BLaER1 treated with 17β-estradiol and CSF1 and Interleukin-3, amounts not matched to agents 10 nM and 100 nM (cell line): ENCODE measurements around the gene RHOJ.
A peak's percentile ranks its signal among the peaks of the same experiment; 100 is the strongest.

Experiments used
- H3K27ac ChIP-seq, 11 experiments: shearing (Covaris generic); formaldehyde crosslinking; 2 replicates each; pipeline ENCODE4 v1.8.1; 2022
- H3K27me3 ChIP-seq, 11 experiments: shearing (Covaris generic); formaldehyde crosslinking; 2 replicates each; pipeline ENCODE4 v1.8.1; 2022
- H3K36me3 ChIP-seq, 11 experiments: shearing (Covaris generic); formaldehyde crosslinking; 2 replicates each; pipeline ENCODE4 v1.8.1; 2022
- H3K4me1 ChIP-seq, 10 experiments: shearing (Covaris generic); formaldehyde crosslinking; 2 replicates each; pipeline ENCODE4 v1.8.1; 2022
- H3K4me2 ChIP-seq, 11 experiments: shearing (Covaris generic); formaldehyde crosslinking; 2 replicates each; pipeline ENCODE4 v1.8.1; 2022
- H3K4me3 ChIP-seq, 10 experiments: shearing (Covaris generic); formaldehyde crosslinking; 2 replicates each; pipeline ENCODE4 v1.8.1; 2022
- H3K9ac ChIP-seq, 11 experiments: shearing (Covaris generic); formaldehyde crosslinking; 2 replicates each; pipeline ENCODE4 v1.8.1; 2022
- H3K9me3 ChIP-seq, 11 experiments: shearing (Covaris generic); formaldehyde crosslinking; replicated peaks in 1 of 11; 2 replicates each; pipeline ENCODE4 v1.8.1; 2022
- H4K20me1 ChIP-seq, 11 experiments: shearing (Covaris generic); formaldehyde crosslinking; 2 replicates each; pipeline ENCODE4 v1.8.1; 2022
- Cebpa-rat ChIP-seq, 11 experiments: shearing (Covaris generic); IDR thresholded peaks; 2 replicates each; pipeline ENCODE4 v1.8.1; 2022

The RHOJ gene

DNA sequence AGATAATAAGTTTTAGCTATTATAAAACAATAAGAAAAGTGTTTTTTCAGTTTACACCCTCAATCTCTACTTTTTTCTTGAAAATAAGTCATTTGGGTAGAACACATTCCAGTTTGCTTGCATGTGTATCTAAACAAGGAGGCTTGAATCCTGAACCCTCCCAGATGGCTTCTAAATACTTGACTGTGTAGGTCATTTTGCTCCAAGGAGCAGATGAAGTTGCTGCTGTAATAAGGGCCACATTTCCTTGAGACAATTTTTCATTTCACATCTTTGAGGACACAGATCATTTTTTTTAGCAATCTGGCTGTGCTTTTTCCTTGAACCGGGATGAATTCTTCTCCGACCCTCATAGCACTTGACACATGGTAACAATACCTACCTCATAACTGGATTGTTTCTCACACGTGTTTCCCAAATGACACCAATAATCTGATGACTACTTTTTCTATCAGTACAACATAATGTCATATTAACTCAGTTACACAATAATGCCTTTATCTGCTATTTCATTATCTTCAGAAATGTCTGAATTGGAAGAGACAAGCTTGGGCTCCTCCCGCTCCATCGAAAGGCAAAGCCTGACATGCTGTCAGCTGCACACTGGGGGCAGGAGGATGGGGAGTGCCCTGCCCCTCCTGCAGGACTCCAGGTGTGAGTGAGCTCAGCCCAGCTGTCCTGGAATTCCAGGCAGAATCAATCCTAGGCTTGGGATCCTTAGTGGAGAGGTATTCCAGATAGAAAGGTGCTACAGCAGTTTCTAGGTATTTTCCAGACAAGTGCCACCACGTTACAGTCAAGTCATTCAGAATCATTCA is 83.6 kb downstream of the RHOJ start:
- no peak overlapping the region for H3K4me3 ChIP-seq
- no peak overlapping the region for H3K4me2 ChIP-seq
- H3K27me3 ChIP-seq = no peaks in the 10 kb centered on the region
- peaks cover 0 to under 1% (median 0%) of the 10 kb centered on the region in 10 experiments; a peak in 4 of 20 replicates for H3K4me1 ChIP-seq
- H3K36me3 ChIP-seq = no peaks in the 10 kb centered on the region
- no peaks in the 10 kb centered on the region for H4K20me1 ChIP-seq
- 0 out of 22 replicates have a peak, but pooled peaks of 1 of the 11 experiments have one; percentile 16 for TF ChIP-seq Cebpa-rat (IDR thresholded peaks at IDR 0.05)
- H3K27ac ChIP-seq = no peak overlapping the region
- H3K9ac ChIP-seq = no peak overlapping the region
- H3K9me3 ChIP-seq = no peaks in the 10 kb centered on the region

DNA sequence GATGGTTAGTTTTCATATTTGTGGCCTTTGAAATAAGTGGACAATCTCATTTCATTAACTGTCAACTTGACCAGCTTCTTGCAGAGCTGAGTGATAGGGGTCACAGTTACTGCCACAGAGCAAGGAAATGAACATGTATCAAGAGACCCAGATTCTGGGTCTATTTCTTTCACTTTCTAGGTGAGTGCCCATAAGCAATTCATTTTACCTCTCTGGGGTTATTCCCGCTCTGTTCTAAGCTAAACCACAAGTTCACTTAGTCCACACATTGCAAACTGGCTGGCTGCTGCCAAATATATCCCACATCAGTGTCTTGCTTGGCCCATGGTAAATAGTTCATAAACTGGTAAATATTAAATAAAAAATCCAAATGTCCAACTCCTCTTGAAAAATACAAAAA is 84.6 kb downstream of the RHOJ start:
- H3K4me1 ChIP-seq = peaks cover 0 to 10% (median 5%) of the 10 kb centered on the region in 10 experiments; a peak in 7 of 20 replicates
- no peak overlapping the region for H3K9ac ChIP-seq
- H3K27ac ChIP-seq = no peak overlapping the region
- no peak overlapping the region for H3K4me2 ChIP-seq
- H3K27me3 ChIP-seq = no peaks in the 10 kb centered on the region
- no peaks in the 10 kb centered on the region for H3K36me3 ChIP-seq
- no peak overlapping the region for H3K4me3 ChIP-seq
- peaks cover 0 to 4% (median 0%) of the 10 kb centered on the region in 11 experiments; a peak in 1 of 22 replicates for H3K9me3 ChIP-seq
- TF ChIP-seq Cebpa-rat (IDR thresholded peaks at IDR 0.05) = no peak
- H4K20me1 ChIP-seq = no peaks in the 10 kb centered on the region

DNA sequence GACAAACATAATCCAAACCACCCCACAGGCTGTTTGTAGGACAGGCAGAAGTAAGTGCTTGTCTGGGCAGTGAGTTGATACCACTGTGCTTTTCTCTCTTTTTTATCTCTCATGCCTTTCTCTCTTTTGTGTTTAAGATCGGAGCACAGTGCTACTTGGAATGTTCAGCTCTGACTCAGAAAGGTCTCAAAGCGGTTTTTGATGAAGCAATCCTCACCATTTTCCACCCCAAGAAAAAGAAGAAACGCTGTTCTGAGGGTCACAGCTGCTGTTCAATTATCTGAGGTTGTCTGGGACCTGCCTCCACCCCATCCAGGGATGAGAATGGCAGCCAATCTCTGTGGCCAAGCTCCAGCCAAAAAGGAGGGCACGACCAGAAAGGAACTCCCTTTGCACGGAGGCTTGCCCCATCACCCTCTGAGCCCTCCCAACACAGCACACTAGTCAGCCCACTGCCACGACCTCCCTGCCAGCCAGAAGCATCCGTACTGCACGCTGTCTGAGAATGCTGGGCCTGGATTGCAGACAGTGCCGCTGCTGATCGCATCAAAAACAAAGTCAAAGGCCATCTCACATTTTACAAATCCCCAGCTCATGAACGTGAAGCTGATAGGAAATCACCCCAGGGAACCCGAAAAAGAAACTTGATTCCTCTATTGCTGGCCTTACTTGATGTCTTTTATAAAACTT is 86.6 kb downstream of the RHOJ start:
- no peak for TF ChIP-seq Cebpa-rat (IDR thresholded peaks at IDR 0.05)
- Histone ChIP-seq H3K4me1 (peaks cover 13 to 30% (median 18%) of the 10 kb centered on the region in 10 experiments), H3K4me2 (no peak overlapping the region), H3K27me3 (no peaks in the 10 kb centered on the region), H3K9me3 (peaks cover 0 to 6% (median 0%) of the 10 kb centered on the region in 11 experiments; a peak in 3 of 22 replicates), H3K36me3 (no peaks in the 10 kb centered on the region), H3K27ac (no peak overlapping the region), H3K9ac (no peak overlapping the region), H4K20me1 (no peaks in the 10 kb centered on the region), H3K4me3 (no peak overlapping the region)

DNA sequence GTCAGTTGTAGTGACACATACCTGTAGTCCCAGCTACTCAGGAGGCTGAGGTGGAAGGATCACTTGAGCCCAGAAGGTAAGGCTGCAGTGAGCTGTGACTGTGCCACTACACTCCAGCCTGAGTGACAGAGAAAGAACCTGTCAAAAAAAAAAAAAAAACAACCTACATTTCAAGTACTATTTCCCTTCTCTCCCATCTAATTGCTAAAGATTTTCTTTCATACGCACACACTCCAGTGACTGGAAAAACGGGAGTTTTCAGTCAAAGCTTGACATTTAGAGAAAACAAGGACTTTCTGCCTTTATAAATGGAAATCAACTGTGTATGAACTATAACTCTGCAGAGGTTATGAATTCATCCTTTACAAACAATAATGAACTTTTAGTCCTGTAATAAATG is 88.6 kb downstream of the RHOJ start:
- Histone ChIP-seq H3K27me3 (no peaks in the 10 kb centered on the region), H3K27ac (no peak overlapping the region), H4K20me1 (no peaks in the 10 kb centered on the region), H3K9me3 (peaks cover 0 to 6% (median 0%) of the 10 kb centered on the region in 11 experiments; a peak in 3 of 22 replicates), H3K4me1 (peaks cover 23 to 43% (median 28%) of the 10 kb centered on the region in 10 experiments), H3K36me3 (no peaks in the 10 kb centered on the region), H3K4me2 (peak overlapping the region in 5 of 11 experiments; percentile 16 to 54 (median 27); a peak in 5 of 22 replicates), H3K9ac (no peak overlapping the region), H3K4me3 (no peak overlapping the region)
- TF ChIP-seq Cebpa-rat (IDR thresholded peaks at IDR 0.05) = no peak

DNA sequence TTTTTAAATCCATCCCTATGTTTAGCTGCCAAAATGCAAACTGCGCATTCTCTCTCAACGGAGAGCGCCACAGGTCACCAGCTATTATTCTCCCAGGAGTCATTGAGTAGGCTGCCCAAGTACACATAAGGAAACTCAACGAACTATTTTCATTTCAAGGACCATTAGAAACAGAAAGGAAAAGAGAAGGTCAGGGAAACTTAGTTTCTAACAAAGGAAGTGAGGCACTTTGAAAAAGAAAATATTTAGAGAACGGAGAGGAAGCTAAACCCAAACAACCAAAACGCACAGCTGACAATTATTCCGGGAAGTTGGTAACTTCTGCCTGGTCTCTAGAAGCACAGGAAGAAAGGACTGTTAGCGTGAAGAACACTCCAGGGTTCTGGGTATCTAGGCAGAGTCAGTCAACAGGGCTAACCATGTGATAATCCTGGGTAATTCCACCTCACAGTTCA is 91.0 kb downstream of the RHOJ start:
- Histone ChIP-seq H3K9ac (peak overlapping the region in 6 of 11 experiments; percentile 6 to 49 (median 44); a peak in 11 of 22 replicates), H4K20me1 (no peaks in the 10 kb centered on the region), H3K27ac (peak overlapping the region; percentile 47 to 67 (median 63); a peak in 21 of 22 replicates), H3K4me3 (peak overlapping the region in 1 of 10 experiments; percentile 11; a peak in 3 of 20 replicates), H3K36me3 (no peaks in the 10 kb centered on the region), H3K4me2 (peak overlapping the region; percentile 53 to 77 (median 59)), H3K27me3 (no peaks in the 10 kb centered on the region), H3K4me1 (peaks cover 35 to 60% (median 42%) of the 10 kb centered on the region in 10 experiments), H3K9me3 (peaks cover 0 to 6% (median 0%) of the 10 kb centered on the region in 11 experiments; a peak in 3 of 22 replicates)
- TF ChIP-seq Cebpa-rat (IDR thresholded peaks at IDR 0.05) = no peak

DNA sequence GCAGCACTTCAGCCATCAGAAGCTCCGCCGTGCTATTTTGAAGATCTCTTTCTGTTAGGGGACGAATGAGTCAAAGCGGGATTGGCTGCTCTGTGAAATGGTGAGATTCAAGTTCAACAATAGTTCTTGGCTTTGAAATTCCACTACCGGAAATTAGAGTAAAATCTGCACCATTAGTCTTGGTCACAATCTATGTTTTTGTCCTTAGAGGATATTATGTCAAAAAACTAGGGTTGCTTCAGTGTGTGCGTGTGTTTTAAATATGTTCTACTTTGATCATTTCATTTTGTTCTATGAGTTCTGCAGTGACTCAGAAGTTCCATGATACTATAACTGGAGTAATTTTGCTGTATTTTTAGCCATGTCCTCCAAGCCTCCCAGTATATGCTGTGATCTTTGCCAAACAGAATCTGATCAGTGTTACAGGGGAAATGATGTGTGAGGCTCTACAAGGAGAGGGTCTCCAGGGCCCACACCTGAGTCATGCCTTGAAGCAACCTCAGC is 91.9 kb downstream of the RHOJ start:
- no peak for TF ChIP-seq Cebpa-rat (IDR thresholded peaks at IDR 0.05)
- peak overlapping the region; percentile 53 to 77 (median 59); a peak in 20 of 22 replicates for H3K4me2 ChIP-seq
- no peak overlapping the region for H3K4me3 ChIP-seq
- no peaks in the 10 kb centered on the region for H3K27me3 ChIP-seq
- peaks cover 0 to 6% (median 0%) of the 10 kb centered on the region in 11 experiments; a peak in 3 of 22 replicates for H3K9me3 ChIP-seq
- H3K4me1 ChIP-seq = peaks cover 35 to 60% (median 42%) of the 10 kb centered on the region in 10 experiments
- no peaks in the 10 kb centered on the region for H3K36me3 ChIP-seq
- no peak overlapping the region for H3K9ac ChIP-seq
- peak overlapping the region in 9 of 11 experiments; percentile 47 to 67 (median 63); a peak in 10 of 22 replicates for H3K27ac ChIP-seq
- no peaks in the 10 kb centered on the region for H4K20me1 ChIP-seq

DNA sequence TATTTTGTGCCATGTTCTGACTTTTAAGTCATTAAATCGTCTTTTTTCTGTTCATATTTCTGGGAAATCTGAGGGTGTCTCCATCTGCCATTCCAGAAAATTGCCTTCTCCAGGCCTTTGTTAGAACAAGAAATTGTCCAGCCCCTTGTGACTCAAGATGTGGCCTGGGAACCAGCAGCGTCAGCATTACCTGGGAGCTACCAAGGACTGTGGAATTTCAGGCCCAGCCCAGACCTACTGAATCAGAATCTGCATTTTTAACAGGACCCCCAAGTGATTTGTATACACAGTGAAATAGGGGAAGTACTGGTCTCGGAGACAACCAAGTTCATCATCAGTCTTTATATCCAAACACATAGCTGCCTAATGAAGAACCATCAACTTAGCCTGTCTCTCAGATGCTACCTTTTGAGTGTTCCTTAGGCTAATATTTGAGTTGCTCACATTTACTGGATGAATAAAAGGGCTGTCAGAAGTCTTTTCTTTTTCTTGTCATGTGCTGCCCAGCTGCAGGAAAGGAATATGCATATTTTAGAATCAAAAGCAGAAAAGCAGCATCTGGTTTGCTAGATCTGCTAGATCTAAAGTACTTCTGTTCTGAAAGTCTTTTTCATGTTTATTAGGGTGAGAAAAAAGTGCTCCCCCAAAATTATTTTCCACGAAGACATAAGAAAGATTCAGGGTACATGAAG is 93.3 kb downstream of the RHOJ start:
- H3K4me1 ChIP-seq = peaks cover 35 to 60% (median 42%) of the 10 kb centered on the region in 10 experiments
- H3K27me3 ChIP-seq = no peaks in the 10 kb centered on the region
- H4K20me1 ChIP-seq = no peaks in the 10 kb centered on the region
- H3K27ac ChIP-seq = no peak overlapping the region
- H3K4me3 ChIP-seq = no peak overlapping the region
- no peak for TF ChIP-seq Cebpa-rat (IDR thresholded peaks at IDR 0.05)
- H3K9me3 ChIP-seq = peaks cover 0 to 6% (median 0%) of the 10 kb centered on the region in 11 experiments; a peak in 3 of 22 replicates
- H3K36me3 ChIP-seq = no peaks in the 10 kb centered on the region
- H3K4me2 ChIP-seq = 0 out of 22 replicates have a peak overlapping the region, but pooled peaks of 1 of the 11 experiments have one; percentile 53
- no peak overlapping the region for H3K9ac ChIP-seq

DNA sequence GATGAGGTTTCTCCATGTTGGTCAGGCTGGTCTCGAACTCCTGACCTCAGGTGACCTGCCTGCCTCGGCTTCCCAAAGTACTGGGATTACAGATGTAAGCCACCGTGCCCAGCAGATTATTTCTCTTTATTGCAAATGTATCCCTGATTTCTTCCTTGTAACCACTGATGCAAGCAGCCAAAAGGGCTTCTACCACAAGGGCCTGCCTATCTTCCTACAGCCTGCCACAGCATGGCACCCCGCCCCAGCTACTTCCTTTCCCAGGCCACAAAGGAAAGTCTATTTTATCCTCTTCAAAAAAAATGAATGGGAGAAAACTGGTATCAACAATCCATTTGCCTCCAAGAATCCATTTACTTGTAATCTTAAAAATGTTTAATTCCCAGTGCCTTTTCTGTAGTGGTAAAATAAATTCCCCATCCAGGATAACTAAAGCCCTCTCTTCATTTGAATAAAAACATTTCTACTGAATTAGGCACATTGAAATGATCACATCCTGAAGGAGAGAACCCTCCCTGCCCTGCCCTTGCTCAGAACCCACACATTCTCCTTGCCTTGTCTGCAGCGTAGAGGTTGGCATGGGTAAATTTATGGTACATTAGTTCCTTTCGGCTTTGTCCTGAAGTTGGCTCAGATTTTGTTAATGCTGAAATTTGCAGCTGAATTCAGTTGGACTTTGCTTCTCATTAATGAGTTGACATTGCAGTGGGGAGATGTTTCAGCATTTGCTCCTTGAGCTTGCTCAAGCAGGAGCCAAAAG is 95.3 kb downstream of the RHOJ start:
- peaks cover 0 to 2% (median 0%) of the 10 kb centered on the region in 11 experiments; a peak in 2 of 22 replicates for H3K9me3 ChIP-seq
- no peak for TF ChIP-seq Cebpa-rat (IDR thresholded peaks at IDR 0.05)
- H3K4me1 ChIP-seq = peaks cover 31 to 43% (median 38%) of the 10 kb centered on the region in 10 experiments
- peak overlapping the region; percentile 5 to 65 (median 52); a peak in 21 of 22 replicates for H3K4me2 ChIP-seq
- H3K27me3 ChIP-seq = no peaks in the 10 kb centered on the region
- no peaks in the 10 kb centered on the region for H4K20me1 ChIP-seq
- no peak overlapping the region for H3K4me3 ChIP-seq
- 0 out of 22 replicates have a peak overlapping the region, but pooled peaks of 1 of the 11 experiments have one; percentile 8 for H3K27ac ChIP-seq
- H3K9ac ChIP-seq = no peak overlapping the region
- H3K36me3 ChIP-seq = no peaks in the 10 kb centered on the region
